Measurements from ENCODE around the gene HIVEP1. TPM values are rescaled to one million over a fixed set of nuclear protein-coding genes. Genes with fewer than 3 reads are reported as not detected.

Gene HIVEP1
- total RNA-seq, 1 donor = 127 TPM

DNA sequence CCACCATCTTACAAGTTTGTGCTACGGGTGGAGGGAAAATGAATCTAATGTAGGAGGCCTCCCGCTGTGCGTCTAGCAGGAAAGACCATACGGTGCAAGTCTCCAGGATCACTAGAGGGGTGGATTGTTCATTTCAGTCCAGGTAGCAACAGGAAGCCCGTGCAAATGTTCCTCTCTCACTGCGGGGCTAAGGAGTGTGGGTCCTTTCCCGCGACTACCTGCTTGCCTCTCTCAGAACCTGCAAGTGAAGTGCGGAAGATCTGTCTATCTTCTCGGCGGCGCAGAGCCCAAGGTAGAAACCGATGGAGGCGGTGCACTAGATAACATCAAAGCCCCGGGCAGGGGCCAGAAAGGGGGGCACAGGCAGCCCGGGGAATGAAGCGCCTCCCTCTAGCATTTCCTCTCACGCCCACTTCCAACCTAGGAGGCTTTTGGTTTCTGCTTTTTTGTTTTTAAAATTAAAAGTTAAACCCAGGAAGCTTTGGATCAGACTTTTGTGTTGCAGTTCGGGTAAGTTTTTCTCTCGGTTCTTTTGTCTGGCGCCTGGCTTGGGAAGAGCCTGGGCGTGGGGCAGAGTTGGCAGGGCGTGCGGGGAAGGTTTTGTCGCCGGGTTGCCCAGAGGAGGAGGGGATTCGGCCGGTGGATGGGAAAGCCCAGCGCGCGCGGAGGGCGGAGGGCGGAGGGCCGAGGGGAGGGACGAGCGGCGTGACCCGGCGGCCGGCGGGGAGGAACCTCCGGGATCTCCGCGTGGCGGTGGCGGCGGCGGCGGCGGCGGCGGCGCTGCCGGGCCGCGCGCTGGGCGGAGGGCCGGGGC lies 3.5 kb upstream of the HIVEP1 start:
- peak overlapping the region; percentile 77 for H3K4me3 ChIP-seq (ENCODE audit: low read length)
- H3K4me1 ChIP-seq (ENCODE audit: insufficient read depth, low read length) = peaks cover 23% of the 10 kb centered on the region
- no peaks in the 10 kb centered on the region for H3K27me3 ChIP-seq (ENCODE audit: insufficient read depth, low read length)
- no peaks in the 10 kb centered on the region for H3K9me3 ChIP-seq (ENCODE audit: low read depth, low read length)

GRCh38 chr6:12009180-12009685 lies 2.9 kb upstream of the HIVEP1 start:
- Histone ChIP-seq H3K4me3 (ENCODE audit: low read length) (peak overlapping the region; percentile 77), H3K9me3 (ENCODE audit: low read depth, low read length) (no peaks in the 10 kb centered on the region), H3K27me3 (ENCODE audit: insufficient read depth, low read length) (no peaks in the 10 kb centered on the region), H3K4me1 (ENCODE audit: insufficient read depth, low read length) (peaks cover 23% of the 10 kb centered on the region)

DNA sequence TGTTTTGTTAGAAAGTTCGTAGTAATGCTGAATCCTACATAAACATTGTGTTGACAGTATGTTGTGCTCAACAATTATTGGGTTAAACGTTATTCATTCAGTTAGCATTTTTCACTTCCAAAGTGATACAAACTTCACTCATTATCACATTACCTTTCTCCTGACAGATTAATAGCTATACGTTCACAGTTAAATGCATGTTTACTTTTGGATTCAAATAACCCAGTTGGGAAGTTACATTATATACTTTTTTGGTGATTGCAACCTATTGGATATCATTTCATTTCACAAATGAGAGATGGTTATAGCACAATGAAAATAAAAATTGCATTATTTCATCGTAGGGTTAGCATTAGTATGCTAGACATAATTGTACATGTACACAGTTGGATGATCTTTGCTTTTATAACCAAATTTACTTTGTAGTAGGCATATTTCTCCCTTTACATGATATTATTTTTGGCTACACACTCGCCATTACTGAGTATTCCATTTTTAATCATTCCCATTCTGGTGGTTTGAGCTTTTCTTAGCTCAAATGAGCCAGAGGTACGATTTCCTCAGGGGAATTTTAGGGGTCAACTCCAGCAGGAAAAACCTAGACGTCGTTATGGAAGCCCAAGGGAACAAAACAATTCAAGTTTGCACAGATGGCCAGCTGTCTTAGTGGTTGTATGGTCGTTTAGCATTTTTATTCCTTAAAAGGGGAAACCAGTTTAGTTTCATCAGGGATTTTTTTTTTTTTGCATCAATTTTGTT lies 2.1 kb upstream of the HIVEP1 start:
- Histone ChIP-seq H3K9me3 (ENCODE audit: low read depth, low read length) (no peaks in the 10 kb centered on the region), H3K4me3 (ENCODE audit: low read length) (peak overlapping the region; percentile 58), H3K27me3 (ENCODE audit: insufficient read depth, low read length) (no peaks in the 10 kb centered on the region), H3K4me1 (ENCODE audit: insufficient read depth, low read length) (peaks cover 23% of the 10 kb centered on the region)

- Histone ChIP-seq H3K4me3 (ENCODE audit: low read length) (peak overlapping the region; percentile 58), H3K27me3 (ENCODE audit: insufficient read depth, low read length) (no peaks in the 10 kb centered on the region), H3K9me3 (ENCODE audit: low read depth, low read length) (no peaks in the 10 kb centered on the region), H3K4me1 (ENCODE audit: insufficient read depth, low read length) (peaks cover 23% of the 10 kb centered on the region)
Measured at GRCh38 chr6:12010635-12011275, 1.4 kb upstream of the HIVEP1 start.

GRCh38 chr6:12011276-12012037 lies 655 bp upstream of the HIVEP1 start:
- Histone ChIP-seq H3K27me3 (ENCODE audit: insufficient read depth, low read length) (no peaks in the 10 kb centered on the region), H3K4me1 (ENCODE audit: insufficient read depth, low read length) (peaks cover 23% of the 10 kb centered on the region), H3K9me3 (ENCODE audit: low read depth, low read length) (no peaks in the 10 kb centered on the region), H3K4me3 (ENCODE audit: low read length) (peak overlapping the region; percentile 77)

DNA sequence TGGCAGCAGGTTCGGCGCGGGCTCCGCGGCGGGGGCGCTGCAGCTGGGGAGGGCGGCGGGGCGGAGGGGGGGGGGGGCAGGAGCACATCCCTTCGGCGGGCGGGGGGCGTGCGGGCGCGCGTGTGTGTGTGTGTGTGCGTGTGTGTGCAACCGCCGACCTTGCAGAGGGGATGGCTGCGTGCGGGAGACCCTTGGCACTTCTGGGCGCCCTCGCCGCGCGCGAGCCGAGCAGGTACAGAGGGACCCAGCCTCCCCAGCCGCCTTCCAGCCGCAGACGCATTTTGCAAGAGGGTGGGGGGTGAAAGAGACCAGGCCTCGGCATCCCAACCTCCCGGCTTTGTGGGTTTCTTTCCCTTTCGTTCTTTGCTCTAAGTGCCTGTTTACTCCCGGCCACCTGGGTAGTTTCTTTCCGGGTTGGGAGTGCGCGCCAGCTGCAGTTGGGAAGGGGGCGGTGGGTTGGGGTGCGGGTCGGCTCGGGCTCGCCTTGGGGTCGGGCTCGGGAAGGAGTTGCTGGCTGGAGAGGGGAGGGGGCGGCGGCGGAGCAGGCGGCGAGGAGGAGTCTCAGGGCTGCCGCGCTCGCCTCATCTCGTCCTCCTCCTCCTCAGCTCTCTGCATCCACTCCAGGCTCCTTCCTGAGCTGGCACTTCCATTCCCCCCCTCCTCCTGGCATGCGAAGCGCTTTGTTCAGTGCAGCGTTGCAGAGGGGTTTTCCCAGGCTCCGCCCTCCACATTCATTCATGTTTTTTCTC lies 620 bp downstream of the HIVEP1 start:
- peaks cover 23% of the 10 kb centered on the region for H3K4me1 ChIP-seq (ENCODE audit: insufficient read depth, low read length)
- H3K9me3 ChIP-seq (ENCODE audit: low read depth, low read length) = no peaks in the 10 kb centered on the region
- no peaks in the 10 kb centered on the region for H3K27me3 ChIP-seq (ENCODE audit: insufficient read depth, low read length)
- peak overlapping the region; percentile 77 for H3K4me3 ChIP-seq (ENCODE audit: low read length)

DNA sequence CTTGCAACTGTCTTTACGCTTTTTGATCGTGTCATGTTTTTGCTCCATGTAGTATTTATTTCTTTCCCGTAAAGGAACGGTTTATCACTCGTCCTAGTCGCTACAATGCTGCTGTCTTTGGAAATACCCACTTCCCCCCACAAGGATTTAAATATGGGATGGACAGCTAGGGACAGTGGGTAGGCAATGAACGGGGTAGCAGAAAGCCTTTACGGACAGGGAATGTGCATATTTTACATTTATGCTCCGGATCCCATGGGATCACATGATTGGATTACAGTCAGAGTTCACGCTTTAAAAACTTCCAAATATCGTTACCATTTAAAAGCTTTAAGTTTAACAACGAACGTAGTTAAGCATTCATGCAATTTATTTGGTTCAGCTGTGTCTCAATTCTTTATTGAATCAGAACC lies 1.2 kb downstream of the HIVEP1 start:
- no peaks in the 10 kb centered on the region for H3K27me3 ChIP-seq (ENCODE audit: insufficient read depth, low read length)
- no peaks in the 10 kb centered on the region for H3K9me3 ChIP-seq (ENCODE audit: low read depth, low read length)
- H3K4me3 ChIP-seq (ENCODE audit: low read length) = peak overlapping the region; percentile 77
- H3K4me1 ChIP-seq (ENCODE audit: insufficient read depth, low read length) = peaks cover 18% of the 10 kb centered on the region

GRCh38 chr6:12014027-12014872 lies 2.1 kb downstream of the HIVEP1 start:
- H3K27me3 ChIP-seq (ENCODE audit: insufficient read depth, low read length) = no peaks in the 10 kb centered on the region
- H3K4me1 ChIP-seq (ENCODE audit: insufficient read depth, low read length) = peaks cover 14% of the 10 kb centered on the region
- H3K4me3 ChIP-seq (ENCODE audit: low read length) = no peak overlapping the region
- no peaks in the 10 kb centered on the region for H3K9me3 ChIP-seq (ENCODE audit: low read depth, low read length)

- H3K9me3 ChIP-seq (ENCODE audit: low read depth, low read length) = no peaks in the 10 kb centered on the region
- no peak overlapping the region for H3K4me3 ChIP-seq (ENCODE audit: low read length)
- H3K27me3 ChIP-seq (ENCODE audit: insufficient read depth, low read length) = no peaks in the 10 kb centered on the region
- H3K4me1 ChIP-seq (ENCODE audit: insufficient read depth, low read length) = peaks cover 12% of the 10 kb centered on the region
Measured at GRCh38 chr6:12014873-12015149, 2.7 kb downstream of the HIVEP1 start.

GRCh38 chr6:12017263-12017662 lies 5.2 kb downstream of the HIVEP1 start:
- peaks cover 6% of the 10 kb centered on the region for H3K4me1 ChIP-seq (ENCODE audit: insufficient read depth, low read length)
- H3K4me3 ChIP-seq (ENCODE audit: low read length) = no peak overlapping the region
- no peaks in the 10 kb centered on the region for H3K27me3 ChIP-seq (ENCODE audit: insufficient read depth, low read length)
- H3K9me3 ChIP-seq (ENCODE audit: low read depth, low read length) = no peaks in the 10 kb centered on the region

GRCh38 chr6:12017876-12018401 lies 5.8 kb downstream of the HIVEP1 start:
- Histone ChIP-seq H3K9me3 (ENCODE audit: low read depth, low read length) (no peaks in the 10 kb centered on the region), H3K4me1 (ENCODE audit: insufficient read depth, low read length) (peaks cover 6% of the 10 kb centered on the region), H3K27me3 (ENCODE audit: insufficient read depth, low read length) (no peaks in the 10 kb centered on the region), H3K4me3 (ENCODE audit: low read length) (no peak overlapping the region)

- no peaks in the 10 kb centered on the region for H3K27me3 ChIP-seq (ENCODE audit: insufficient read depth, low read length)
- no peaks in the 10 kb centered on the region for H3K4me1 ChIP-seq (ENCODE audit: insufficient read depth, low read length)
- H3K4me3 ChIP-seq (ENCODE audit: low read length) = no peak overlapping the region
- no peaks in the 10 kb centered on the region for H3K9me3 ChIP-seq (ENCODE audit: low read depth, low read length)
Measured at GRCh38 chr6:12020187-12020791, 8.2 kb downstream of the HIVEP1 start.

- Histone ChIP-seq H3K27me3 (ENCODE audit: insufficient read depth, low read length) (no peaks in the 10 kb centered on the region), H3K4me1 (ENCODE audit: insufficient read depth, low read length) (no peaks in the 10 kb centered on the region), H3K4me3 (ENCODE audit: low read length) (no peak overlapping the region), H3K9me3 (ENCODE audit: low read depth, low read length) (no peaks in the 10 kb centered on the region)
Measured at GRCh38 chr6:12022481-12022880, 10.4 kb downstream of the HIVEP1 start.
